ENCODE measurements around the gene MAB21L1.

The MAB21L1 gene

GRCh38 chr13:35471706-35472322 lies 4.7 kb downstream of the MAB21L1 start:
- Histone ChIP-seq H3K4me3 (ENCODE audit: low read depth, low read length) (peak overlapping the region; percentile 94), H2AFZ (ENCODE audit: low read length, unreplicated experiment) (peak overlapping the region; percentile 93), H3K79me2 (ENCODE audit: control insufficient read depth, insufficient read depth, low read length, unreplicated experiment) (peaks cover 23% of the 10 kb centered on the region), H3K4me1 (ENCODE audit: control insufficient read depth, insufficient read depth, low read length, unreplicated experiment) (no peaks in the 10 kb centered on the region), H3K27ac (ENCODE audit: low read depth, low read length) (peak overlapping the region; percentile 42), H3K36me3 (ENCODE audit: insufficient read depth, low read length) (no peaks in the 10 kb centered on the region), H3K27me3 (ENCODE audit: insufficient read depth, low read length) (no peaks in the 10 kb centered on the region)

DNA sequence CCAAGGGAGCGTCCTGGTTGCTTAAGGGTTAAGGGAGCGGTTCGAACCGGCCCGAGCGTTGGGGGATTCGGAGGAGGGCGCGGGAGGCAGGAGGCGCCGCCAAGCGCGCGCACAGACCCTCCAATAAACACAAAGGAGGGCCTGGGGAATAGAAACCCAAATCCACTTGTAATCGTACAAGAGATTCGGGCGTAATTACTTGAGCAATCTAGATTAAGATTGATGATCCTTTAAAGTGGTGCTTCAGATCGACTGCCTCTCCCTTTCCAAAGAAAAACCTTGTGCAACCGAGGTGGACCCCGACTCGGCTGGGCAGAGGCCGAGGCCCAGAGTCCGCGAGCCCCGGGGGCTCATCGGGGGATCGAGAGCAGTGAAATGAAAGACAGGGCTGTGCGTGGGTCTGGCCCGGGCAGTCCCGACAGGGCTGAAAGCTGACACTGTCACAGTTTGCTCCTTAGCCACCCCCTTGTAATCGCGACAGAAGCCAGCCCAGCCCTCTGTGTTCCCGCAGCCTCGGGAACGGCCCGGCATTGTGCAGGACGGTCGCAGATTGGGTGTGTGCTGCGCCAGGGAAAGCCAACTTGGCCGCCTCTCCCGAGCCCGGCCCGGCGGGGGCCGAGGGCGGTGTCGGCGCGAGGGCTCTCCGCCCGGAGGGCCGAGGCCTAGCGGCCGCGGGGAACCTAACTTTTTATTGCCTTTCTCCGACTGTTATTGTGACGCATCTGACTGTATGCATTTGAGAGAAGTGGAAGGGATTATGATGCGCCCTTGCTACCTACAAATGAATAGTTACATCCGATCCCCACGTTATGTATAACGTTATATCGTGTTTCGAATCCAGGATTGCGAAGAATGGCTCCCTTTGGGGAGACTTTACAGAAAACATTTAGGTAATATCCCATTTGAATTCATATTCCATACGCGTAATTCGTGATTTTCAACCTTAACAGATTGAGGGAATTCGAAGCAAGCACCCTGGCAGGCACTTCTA lies 5.5 kb downstream of the MAB21L1 start:
- H3K4me1 ChIP-seq (ENCODE audit: control insufficient read depth, insufficient read depth, low read length, unreplicated experiment) = no peaks in the 10 kb centered on the region
- no peaks in the 10 kb centered on the region for H3K27me3 ChIP-seq (ENCODE audit: insufficient read depth, low read length)
- H3K36me3 ChIP-seq (ENCODE audit: insufficient read depth, low read length) = no peaks in the 10 kb centered on the region
- H3K27ac ChIP-seq (ENCODE audit: low read depth, low read length) = peak overlapping the region; percentile 42
- peak overlapping the region; percentile 93 for H2AFZ ChIP-seq (ENCODE audit: low read length, unreplicated experiment)
- H3K79me2 ChIP-seq (ENCODE audit: control insufficient read depth, insufficient read depth, low read length, unreplicated experiment) = peaks cover 23% of the 10 kb centered on the region
- H3K4me3 ChIP-seq (ENCODE audit: low read depth, low read length) = peak overlapping the region; percentile 94

- Histone ChIP-seq H3K27ac (ENCODE audit: low read depth, low read length) (no peak overlapping the region), H3K4me3 (ENCODE audit: low read depth, low read length) (peak overlapping the region; percentile 94), H3K27me3 (ENCODE audit: insufficient read depth, low read length) (no peaks in the 10 kb centered on the region)
These were observed 6.5 kb downstream of the MAB21L1 start for GRCh38 chr13:35469806-35470525.

DNA sequence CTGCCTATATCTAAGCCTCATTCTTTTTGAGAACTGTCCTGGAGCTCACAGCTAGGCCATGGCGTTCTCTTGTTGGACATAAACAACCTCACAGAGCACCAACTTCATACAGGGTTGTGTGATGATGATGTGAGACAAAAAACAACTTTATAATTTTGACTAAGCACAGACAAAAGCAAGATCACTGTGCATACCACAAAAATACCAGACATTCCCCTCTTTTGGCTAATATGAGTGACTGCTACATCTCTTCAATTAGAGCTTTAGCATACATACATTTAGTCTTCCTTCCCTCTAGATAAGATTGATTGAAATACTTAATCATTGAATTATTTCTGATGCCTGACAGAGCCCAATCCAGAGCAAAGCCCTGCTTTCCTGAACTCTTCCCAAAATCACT lies 8.3 kb downstream of the MAB21L1 start:
- no peak overlapping the region for H3K27ac ChIP-seq (ENCODE audit: low read depth, low read length)
- no peaks in the 10 kb centered on the region for H3K27me3 ChIP-seq (ENCODE audit: insufficient read depth, low read length)
- H2AFZ ChIP-seq (ENCODE audit: low read length, unreplicated experiment) = no peak overlapping the region
- peaks cover 8% of the 10 kb centered on the region for H3K79me2 ChIP-seq (ENCODE audit: control insufficient read depth, insufficient read depth, low read length, unreplicated experiment)
- H3K36me3 ChIP-seq (ENCODE audit: insufficient read depth, low read length) = no peaks in the 10 kb centered on the region
- no peaks in the 10 kb centered on the region for H3K4me1 ChIP-seq (ENCODE audit: control insufficient read depth, insufficient read depth, low read length, unreplicated experiment)
- H3K4me3 ChIP-seq (ENCODE audit: low read depth, low read length) = no peak overlapping the region

More at GRCh38 chr13:35469806-35470525, 6.5 kb downstream of the MAB21L1 start:
- no peaks in the 10 kb centered on the region for H3K36me3 ChIP-seq (ENCODE audit: insufficient read depth, low read length)
- H3K79me2 ChIP-seq (ENCODE audit: control insufficient read depth, insufficient read depth, low read length, unreplicated experiment) = peaks cover 18% of the 10 kb centered on the region
- H2AFZ ChIP-seq (ENCODE audit: low read length, unreplicated experiment) = peak overlapping the region; percentile 93
- no peaks in the 10 kb centered on the region for H3K4me1 ChIP-seq (ENCODE audit: control insufficient read depth, insufficient read depth, low read length, unreplicated experiment)

DNA sequence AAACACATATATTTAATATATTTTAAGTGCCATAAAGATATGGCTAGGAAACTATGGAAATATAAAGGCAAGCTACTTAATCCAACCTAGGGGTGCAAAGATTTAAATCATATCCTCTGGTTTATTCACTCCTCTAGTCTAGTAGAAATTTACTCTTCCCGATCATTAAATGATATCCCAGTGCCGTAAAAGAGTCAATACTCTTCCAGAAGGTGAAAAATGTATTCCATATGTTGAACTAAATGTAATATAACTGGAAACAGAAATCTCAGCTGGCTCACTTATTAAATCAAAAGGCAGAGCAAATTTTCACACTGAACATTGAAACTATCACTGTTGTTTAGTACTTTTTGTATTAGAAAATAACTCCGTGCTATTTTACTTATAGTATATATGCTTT lies 11.1 kb downstream of the MAB21L1 start:
- Histone ChIP-seq H3K79me2 (ENCODE audit: control insufficient read depth, insufficient read depth, low read length, unreplicated experiment) (no peaks in the 10 kb centered on the region), H3K36me3 (ENCODE audit: insufficient read depth, low read length) (no peaks in the 10 kb centered on the region), H3K4me3 (ENCODE audit: low read depth, low read length) (no peak overlapping the region), H3K27me3 (ENCODE audit: insufficient read depth, low read length) (no peaks in the 10 kb centered on the region), H2AFZ (ENCODE audit: low read length, unreplicated experiment) (no peak overlapping the region), H3K4me1 (ENCODE audit: control insufficient read depth, insufficient read depth, low read length, unreplicated experiment) (no peaks in the 10 kb centered on the region), H3K27ac (ENCODE audit: low read depth, low read length) (no peak overlapping the region)

- Histone ChIP-seq H3K79me2 (ENCODE audit: control insufficient read depth, insufficient read depth, low read length, unreplicated experiment) (no peaks in the 10 kb centered on the region), H3K36me3 (ENCODE audit: insufficient read depth, low read length) (no peaks in the 10 kb centered on the region), H3K27ac (ENCODE audit: low read depth, low read length) (no peak overlapping the region), H3K4me1 (ENCODE audit: control insufficient read depth, insufficient read depth, low read length, unreplicated experiment) (no peaks in the 10 kb centered on the region), H3K27me3 (ENCODE audit: insufficient read depth, low read length) (no peaks in the 10 kb centered on the region), H2AFZ (ENCODE audit: low read length, unreplicated experiment) (no peak overlapping the region), H3K4me3 (ENCODE audit: low read depth, low read length) (no peak overlapping the region)
These were observed 16.4 kb downstream of the MAB21L1 start for GRCh38 chr13:35460061-35460460.

- Histone ChIP-seq H3K4me1 (ENCODE audit: control insufficient read depth, insufficient read depth, low read length, unreplicated experiment) (no peaks in the 10 kb centered on the region), H3K79me2 (ENCODE audit: control insufficient read depth, insufficient read depth, low read length, unreplicated experiment) (no peaks in the 10 kb centered on the region), H3K27ac (ENCODE audit: low read depth, low read length) (no peak overlapping the region), H3K36me3 (ENCODE audit: insufficient read depth, low read length) (no peaks in the 10 kb centered on the region), H3K27me3 (ENCODE audit: insufficient read depth, low read length) (no peaks in the 10 kb centered on the region), H2AFZ (ENCODE audit: low read length, unreplicated experiment) (no peak overlapping the region), H3K4me3 (ENCODE audit: low read depth, low read length) (no peak overlapping the region)
These were observed 19.2 kb downstream of the MAB21L1 start for GRCh38 chr13:35457258-35457657.

DNA sequence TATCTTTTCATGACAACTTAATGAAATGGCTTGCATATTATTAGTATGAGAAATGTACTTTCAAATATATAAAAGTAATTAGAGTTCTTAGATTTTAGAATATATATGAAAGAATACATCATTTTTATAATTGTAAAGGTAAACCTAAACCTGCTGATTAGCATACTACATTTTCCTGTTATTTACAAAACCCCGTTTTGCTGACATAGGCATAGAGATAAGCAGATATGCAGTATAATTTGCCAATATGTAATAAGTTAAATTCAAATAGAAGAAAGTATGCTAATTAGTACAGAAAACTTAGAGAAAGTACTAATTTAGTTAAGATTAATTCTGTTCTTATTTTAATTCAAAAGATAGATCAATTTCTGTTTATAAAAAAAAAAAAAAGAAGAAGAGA lies 21.5 kb downstream of the MAB21L1 start:
- Histone ChIP-seq H3K27me3 (ENCODE audit: insufficient read depth, low read length) (no peaks in the 10 kb centered on the region), H3K27ac (ENCODE audit: low read depth, low read length) (no peak overlapping the region), H3K4me3 (ENCODE audit: low read depth, low read length) (no peak overlapping the region), H3K4me1 (ENCODE audit: control insufficient read depth, insufficient read depth, low read length, unreplicated experiment) (no peaks in the 10 kb centered on the region), H3K79me2 (ENCODE audit: control insufficient read depth, insufficient read depth, low read length, unreplicated experiment) (no peaks in the 10 kb centered on the region), H3K36me3 (ENCODE audit: insufficient read depth, low read length) (no peaks in the 10 kb centered on the region), H2AFZ (ENCODE audit: low read length, unreplicated experiment) (no peak overlapping the region)

DNA sequence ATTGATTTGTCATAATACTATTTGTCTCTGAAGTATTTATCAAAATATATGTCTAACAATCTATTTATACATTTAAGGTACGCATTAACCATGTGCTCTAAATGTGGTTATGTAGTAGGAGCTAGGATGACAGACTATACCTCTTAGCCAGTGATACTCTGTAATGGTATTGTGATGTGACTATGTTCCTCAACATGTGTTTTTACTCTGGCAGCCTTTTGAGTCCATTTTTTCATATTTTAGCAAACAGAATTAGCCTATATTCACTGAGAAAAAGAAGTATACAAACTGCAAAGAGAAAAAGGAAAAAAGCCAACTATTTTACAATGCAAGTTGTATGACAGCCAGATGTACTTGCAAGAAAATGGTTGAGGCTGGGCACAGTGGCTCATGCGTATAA lies 26.7 kb downstream of the MAB21L1 start:
- Histone ChIP-seq H3K4me3 (ENCODE audit: low read depth, low read length) (no peak overlapping the region), H3K27me3 (ENCODE audit: insufficient read depth, low read length) (no peaks in the 10 kb centered on the region), H3K36me3 (ENCODE audit: insufficient read depth, low read length) (no peaks in the 10 kb centered on the region), H2AFZ (ENCODE audit: low read length, unreplicated experiment) (no peak overlapping the region), H3K79me2 (ENCODE audit: control insufficient read depth, insufficient read depth, low read length, unreplicated experiment) (no peaks in the 10 kb centered on the region), H3K4me1 (ENCODE audit: control insufficient read depth, insufficient read depth, low read length, unreplicated experiment) (no peaks in the 10 kb centered on the region), H3K27ac (ENCODE audit: low read depth, low read length) (no peak overlapping the region)

DNA sequence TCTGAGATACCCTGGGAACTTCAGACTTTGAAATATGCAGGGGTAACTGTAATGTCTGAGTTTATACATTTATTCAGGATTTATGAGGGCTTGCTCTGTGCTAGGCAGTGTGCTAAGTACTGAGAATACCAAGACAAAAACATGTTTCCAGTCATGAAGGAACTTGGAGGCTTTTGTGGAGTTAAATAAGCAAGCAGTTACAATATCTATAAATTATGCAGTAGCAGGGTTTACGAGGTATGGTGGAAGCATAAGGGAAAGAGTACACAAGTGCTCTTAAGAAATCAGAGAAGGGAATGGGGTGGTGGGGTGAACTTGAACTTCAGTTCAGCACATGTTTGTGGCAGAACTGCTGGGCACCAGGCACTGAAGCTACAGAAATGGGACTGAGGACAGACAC lies 28.0 kb downstream of the MAB21L1 start:
- Histone ChIP-seq H3K27me3 (ENCODE audit: insufficient read depth, low read length) (no peaks in the 10 kb centered on the region), H3K4me3 (ENCODE audit: low read depth, low read length) (no peak overlapping the region), H3K4me1 (ENCODE audit: control insufficient read depth, insufficient read depth, low read length, unreplicated experiment) (no peaks in the 10 kb centered on the region), H2AFZ (ENCODE audit: low read length, unreplicated experiment) (no peak overlapping the region), H3K36me3 (ENCODE audit: insufficient read depth, low read length) (no peaks in the 10 kb centered on the region), H3K79me2 (ENCODE audit: control insufficient read depth, insufficient read depth, low read length, unreplicated experiment) (no peaks in the 10 kb centered on the region), H3K27ac (ENCODE audit: low read depth, low read length) (no peak overlapping the region)
